Fibroblast of peridontal ligament (primary cell): ENCODE results near the gene LAIR1.
"Not testable (repeated sequence)": the region's sequence is repeated elsewhere in the genome, so short reads cannot be mapped to it uniquely, and the experiment has no call there.

Source experiments
- DNase-seq: peaks from one replicate; pipeline ENCODE4 v3.0.0-alpha.2; 2010; ENCODE audit errors: extremely low read depth

LAIR1 gene

GRCh38 chr19:54376610-54377285, 12.0 kb upstream of the LAIR1 start:
- DNase-seq: no peak

- DNase-seq: not testable (repeated sequence)
Observed at GRCh38 chr19:54375181-54375938, 10.6 kb upstream of the LAIR1 start.

GRCh38 chr19:54373781-54374631, 9.3 kb upstream of the LAIR1 start:
- DNase-seq: no peak

- not testable (repeated sequence) for DNase-seq
Observed at GRCh38 chr19:54371453-54371852, 6.7 kb upstream of the LAIR1 start.

- not testable (repeated sequence) for DNase-seq
Observed at GRCh38 chr19:54370434-54370796, 5.7 kb upstream of the LAIR1 start.

DNA sequence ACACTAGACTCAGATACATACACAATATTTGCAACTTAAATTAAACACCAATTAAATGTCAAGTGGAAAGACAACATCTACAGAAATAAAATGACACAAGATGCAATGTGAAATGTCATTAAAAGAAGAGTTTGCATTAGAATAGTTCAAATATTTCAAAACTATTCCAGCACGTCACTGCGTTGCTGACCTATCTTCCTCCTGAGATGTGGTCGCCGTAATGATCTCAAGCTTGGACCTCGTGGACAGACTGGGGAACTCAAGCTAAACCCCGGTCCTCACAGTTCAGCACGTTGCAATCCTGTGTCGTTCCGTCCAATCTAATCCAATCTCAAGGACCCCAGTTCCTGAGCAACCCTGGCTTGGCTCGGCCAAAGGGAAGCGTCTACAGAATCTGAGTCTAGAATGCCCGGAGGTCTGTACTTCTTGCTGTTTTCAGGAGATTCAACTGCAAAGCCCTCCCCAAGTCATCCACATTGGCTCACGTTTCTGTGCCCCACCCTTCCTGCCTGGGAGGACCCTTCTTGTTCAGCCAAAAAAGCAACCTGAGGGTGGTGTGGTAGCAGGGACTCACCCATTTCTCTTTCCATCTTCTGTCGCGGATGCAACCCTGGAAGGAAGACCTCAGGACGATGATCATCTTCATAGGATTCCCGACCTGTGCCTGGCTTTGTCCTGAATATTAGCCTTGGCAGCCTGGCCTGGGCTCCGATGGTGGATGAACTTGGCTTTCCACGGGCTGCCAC, 5.1 kb upstream of the LAIR1 start:
- not testable (repeated sequence) for DNase-seq

DNA sequence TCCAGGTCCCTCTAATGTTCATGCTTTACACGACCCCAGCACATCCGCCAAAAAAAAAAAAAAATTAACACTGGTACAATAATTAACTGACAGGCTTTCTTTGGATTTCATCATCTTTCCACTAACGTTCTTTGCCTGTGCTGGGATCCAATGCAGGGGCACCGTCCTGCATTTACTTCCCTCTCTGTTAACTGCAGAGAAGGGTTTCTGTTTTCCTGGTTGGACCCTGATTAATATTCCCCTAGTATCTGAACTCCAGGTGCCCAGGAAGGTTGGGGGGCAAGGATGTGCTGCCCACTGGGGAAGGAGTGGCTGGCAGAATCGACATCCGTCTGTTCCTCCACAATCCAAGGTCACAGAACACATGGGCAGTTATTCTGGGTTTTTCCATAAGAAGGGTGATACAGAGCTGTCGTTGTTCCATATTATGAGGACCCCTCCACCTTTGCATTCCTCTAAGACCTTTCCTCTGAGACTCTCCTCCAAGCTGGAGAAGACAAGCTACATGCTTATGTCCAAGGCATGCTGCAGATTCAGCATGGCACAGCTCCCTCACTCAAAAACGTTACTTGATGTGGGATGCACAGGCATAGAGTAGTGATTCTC, 4.5 kb upstream of the LAIR1 start:
- no peak for DNase-seq

DNA sequence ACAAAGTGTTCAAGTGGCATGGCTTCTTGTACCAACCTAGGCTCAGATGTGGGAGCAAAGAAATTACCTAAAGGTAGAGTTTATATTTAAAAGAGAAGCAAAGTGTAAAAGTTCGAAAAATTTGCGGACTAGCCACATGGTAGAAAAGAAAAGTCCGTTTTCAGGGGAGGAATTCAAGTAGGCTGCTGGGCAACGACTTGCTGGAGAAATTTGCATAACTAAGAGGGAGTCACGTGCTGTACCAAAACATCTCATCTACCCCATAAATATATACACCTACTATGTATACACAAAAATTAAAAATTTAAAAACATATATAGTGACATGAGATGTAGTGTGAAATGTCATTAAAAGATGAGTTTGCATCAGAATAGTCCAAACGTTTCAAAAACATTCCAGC, 2.1 kb upstream of the LAIR1 start:
- no peak for DNase-seq

DNA sequence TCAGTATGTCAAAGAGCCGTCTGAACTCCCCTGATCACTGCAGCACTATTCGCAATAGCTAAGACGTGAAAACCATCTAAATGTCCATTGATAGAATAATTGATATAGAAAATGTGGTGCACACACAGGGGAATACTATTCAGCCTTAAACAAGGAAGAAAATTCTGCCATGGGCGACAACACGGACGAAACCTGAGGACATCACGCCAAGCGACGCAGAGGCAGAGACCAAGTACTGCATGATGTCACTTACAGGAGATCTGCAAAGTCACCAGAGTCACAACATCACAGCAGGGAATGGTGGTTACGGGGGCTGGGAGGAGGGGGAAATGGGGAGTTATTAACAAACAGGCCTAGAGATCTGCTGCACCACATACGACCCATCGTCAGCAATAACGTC, 1.1 kb upstream of the LAIR1 start:
- not testable (repeated sequence) for DNase-seq

GRCh38 chr19:54361680-54362422, 2.9 kb downstream of the LAIR1 start:
- DNase-seq: not testable (repeated sequence)

GRCh38 chr19:54359149-54359820, 5.4 kb downstream of the LAIR1 start:
- not testable (repeated sequence) for DNase-seq

DNA sequence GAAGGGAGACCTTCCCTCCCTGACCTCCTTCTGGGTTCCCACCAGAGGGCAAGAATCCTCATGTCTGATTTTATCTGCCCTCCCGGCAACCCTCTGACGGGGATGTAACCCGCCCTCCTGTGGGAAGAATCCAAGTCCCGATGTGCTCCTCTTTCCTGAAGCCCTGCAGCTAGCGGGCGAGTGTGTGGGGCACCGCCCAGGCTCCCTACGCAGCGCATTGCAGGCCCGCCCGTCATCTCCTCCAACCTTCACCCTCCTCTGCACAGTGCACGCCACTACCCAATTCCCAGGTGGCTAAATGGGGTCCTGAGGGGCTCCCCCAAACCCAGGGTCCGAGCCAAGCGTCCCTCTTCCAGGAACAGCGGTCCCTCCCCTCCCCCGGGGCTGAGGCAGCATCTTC, 7.3 kb downstream of the LAIR1 start:
- no peak for DNase-seq

- no peak for DNase-seq
Observed at GRCh38 chr19:54356444-54357056, 8.2 kb downstream of the LAIR1 start.

DNA sequence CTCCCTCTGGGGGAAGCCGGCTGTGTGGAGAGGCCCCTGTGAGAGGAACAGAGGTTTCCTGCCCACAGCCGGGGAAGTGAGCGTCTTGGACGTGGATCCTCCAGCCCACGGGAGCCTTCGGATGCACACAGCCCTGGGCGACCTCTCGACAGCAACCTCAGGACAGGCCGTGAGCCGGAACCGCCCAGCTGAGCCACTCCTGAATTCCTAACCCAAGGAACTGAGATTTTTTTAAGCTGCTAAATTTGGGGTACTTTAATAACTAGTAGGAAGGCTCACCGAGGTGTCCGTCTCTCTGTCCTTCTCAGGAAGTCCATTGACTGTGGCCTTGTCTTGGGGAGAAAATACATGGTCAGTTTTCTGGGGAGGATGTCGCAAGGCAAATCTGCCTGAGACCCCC, 9.1 kb downstream of the LAIR1 start:
- DNase-seq: no peak

GRCh38 chr19:54354761-54355160, 10.0 kb downstream of the LAIR1 start:
- no peak for DNase-seq

DNA sequence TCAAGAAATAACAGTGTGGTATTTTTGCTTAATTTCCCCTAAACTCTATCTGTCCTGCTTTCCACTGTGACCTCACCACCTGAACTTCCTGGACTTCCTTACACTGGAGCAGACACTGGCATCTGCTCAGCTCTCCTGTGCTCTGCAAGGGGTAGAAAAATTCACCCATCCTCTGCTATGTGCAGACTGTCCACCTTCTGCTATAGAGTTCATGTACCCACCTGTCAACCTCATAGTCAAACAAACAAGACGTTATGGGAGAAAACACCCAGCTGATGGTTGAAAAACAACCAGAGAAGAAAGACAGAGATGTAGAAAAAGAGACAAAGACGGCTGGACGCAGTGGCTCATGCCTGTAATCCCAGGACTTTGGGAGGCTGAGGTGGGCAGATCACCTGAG, 12.2 kb downstream of the LAIR1 start:
- DNase-seq: no peak

- DNase-seq: no peak
Observed at GRCh38 chr19:54352041-54352440, 12.7 kb downstream of the LAIR1 start.

DNA sequence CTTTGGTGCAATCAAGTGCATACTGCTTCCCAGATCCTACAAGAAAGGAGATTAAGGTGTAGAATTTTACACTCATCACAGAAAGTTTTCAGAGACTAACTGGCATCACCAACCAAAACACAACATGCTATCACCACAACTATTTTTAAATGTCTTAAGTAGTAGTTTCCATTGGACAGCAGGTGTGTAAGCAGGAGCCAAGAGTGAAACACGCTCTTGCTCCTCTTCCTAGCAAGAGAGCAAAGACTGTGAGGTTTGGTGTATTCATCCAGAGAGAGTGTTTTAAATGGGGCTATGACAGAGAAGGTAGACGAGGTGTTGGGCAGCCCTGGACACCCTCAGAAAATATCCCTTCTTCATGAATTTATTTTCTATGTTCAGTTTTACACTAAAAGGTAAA, 13.3 kb downstream of the LAIR1 start:
- DNase-seq: no peak

DNA sequence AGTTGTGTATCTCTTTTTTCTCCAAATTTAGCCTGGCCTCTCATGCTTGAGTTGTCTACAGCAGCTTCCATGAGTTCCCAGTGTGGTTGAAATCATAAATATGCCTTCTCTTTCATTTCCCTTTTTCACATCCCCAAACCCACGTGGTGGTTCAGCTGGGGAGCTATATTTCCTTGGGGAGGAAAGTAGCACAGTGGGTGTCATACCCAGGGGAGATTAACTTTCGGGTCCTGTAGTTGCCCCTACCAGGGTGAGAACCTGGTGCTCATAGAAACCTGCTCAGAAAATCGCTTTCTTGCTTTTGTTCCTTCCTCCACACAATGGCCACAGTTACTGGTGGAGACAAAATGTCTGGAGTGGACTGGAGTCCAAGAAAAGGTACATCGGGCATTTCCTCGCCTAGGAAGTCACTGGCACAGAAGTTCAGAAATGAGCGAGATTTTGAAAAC, 18.8 kb downstream of the LAIR1 start:
- DNase-seq: no peak

- no peak for DNase-seq
Observed at GRCh38 chr19:54343868-54344267, 20.9 kb downstream of the LAIR1 start.
